GM21423 (cell line): ENCODE results near the gene MTFR1L.

Source experiments
- ATAC-seq: cut with Tn5 transposase; IDR thresholded peaks from one replicate; pipeline ENCODE4 v1.9.1; 2021; ENCODE audit warnings: mild to moderate bottlenecking, moderate library complexity; ENCODE audit not compliant: unreplicated experiment

MTFR1L gene

GRCh38 chr1:25877155-25877554, 57.4 kb downstream of the MTFR1L start:
- no peak for ATAC-seq

GRCh38 chr1:25878690-25879089, 58.9 kb downstream of the MTFR1L start:
- no peak for ATAC-seq

- ATAC-seq = no peak
These were observed 59.9 kb downstream of the MTFR1L start for GRCh38 chr1:25879675-25880074.

GRCh38 chr1:25880518-25880917, 60.8 kb downstream of the MTFR1L start:
- no peak for ATAC-seq

GRCh38 chr1:25881266-25881665, 61.5 kb downstream of the MTFR1L start:
- ATAC-seq = no peak
